HK-2 (cell line): ENCODE measurements around the gene TRIM15.
A peak's percentile ranks its signal among the peaks of the same experiment; 100 is the strongest.
"Not testable (repeated sequence)": the region's sequence is repeated elsewhere in the genome, so short reads cannot be mapped to it uniquely, and the experiment has no call there.

Experiments used
- DNase-seq: peaks from one replicate; pipeline ENCODE4 v3.0.0-alpha.2; 2018; ENCODE audit not compliant: unreplicated experiment

TRIM15 gene

DNA sequence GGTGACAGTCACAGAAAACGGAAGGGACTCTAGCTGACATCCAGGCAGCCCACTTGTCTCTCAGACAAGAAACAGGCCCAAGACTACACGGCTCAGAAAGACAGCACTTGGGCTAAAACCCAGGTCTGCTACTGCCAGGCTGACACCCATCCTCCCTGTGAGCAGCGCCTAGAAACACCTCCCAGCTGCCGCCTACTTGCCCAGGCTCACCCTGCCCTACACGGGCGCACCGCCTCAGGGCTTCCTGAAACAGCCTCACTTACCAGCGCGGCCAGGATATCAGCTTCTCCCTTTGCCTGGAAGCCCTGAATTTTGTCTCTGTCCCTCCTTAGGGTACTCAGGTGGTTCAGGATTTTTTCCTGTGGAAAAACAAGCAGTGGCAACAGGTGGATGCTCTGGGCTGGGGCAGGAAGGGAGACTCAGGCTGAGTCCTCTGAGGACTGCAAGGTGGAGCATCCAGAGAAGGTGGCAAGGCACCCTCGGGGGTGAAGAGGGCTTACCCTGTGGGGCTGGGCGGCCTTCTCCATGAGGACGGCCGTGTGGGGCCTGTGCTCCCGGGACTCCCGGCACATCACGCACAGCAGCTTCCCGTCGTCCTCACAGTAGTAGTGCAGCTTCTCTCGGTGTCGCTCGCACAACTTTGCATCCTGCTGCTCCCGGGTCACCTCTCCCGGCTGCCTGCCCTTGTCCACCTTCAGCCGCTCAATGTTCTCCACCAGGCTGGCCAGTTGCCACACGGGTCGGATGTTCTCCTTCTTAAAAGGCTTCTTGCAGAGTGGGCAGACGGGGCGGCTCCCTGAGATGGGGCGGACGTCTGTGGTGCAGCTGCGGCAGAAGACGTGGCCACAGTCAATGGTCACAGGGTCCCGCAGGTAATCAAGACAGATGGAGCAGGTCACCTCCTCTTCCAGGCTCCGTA, 35.1 kb downstream of the TRIM15 start:
- DNase-seq = no peak

DNA sequence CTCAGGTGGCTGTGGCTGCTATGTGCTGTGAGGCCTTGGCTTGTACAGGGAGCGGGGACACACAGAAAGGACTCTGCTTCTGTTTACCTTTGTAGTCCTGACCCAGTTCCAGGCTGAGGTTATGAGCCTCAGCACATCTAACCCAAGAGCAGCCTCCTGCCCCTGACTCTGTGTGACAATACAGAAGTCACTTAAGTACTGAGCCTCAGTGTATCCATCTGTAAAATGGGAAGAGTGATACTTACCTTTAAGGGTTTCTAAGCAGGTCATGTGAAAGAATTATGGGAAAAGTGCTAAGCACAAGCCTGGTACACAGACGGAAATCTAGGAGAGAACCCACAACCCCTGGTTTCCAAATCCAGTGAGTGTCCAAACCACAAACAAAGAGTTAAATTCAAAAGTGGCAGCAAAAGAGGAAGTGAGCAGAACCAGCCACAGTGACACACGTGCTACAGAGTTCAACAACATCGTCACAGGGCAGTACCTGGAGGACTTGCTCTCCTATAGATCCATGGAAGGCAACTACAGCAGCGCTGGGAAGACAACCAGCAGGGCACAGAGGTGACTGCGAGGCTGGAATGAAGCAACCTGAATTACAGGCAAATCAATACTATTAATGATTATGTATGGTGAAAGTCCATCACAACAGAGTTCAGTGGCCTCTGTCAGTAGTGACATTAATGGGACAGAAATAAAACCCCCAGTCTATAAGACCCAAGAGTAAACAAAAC, 37.4 kb downstream of the TRIM15 start:
- no peak for DNase-seq

DNA sequence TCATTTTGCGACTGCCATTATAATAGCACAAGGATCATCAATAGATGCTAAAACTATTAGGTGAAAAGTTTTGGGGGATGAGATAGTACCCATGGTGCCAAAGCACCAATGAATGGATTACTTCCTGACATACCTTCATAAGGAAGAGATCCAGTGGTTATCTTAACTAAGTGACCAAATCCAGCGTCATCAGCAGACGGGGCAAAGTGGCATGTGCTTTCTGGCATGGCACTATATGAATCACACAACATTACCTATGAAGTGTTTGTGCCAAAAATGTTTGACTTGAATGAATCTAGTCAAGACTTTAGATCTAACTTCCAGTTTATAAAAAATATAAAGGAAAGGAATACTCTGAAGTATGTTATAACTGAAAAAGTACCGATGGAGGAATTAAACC, 39.0 kb downstream of the TRIM15 start:
- DNase-seq = no peak

DNA sequence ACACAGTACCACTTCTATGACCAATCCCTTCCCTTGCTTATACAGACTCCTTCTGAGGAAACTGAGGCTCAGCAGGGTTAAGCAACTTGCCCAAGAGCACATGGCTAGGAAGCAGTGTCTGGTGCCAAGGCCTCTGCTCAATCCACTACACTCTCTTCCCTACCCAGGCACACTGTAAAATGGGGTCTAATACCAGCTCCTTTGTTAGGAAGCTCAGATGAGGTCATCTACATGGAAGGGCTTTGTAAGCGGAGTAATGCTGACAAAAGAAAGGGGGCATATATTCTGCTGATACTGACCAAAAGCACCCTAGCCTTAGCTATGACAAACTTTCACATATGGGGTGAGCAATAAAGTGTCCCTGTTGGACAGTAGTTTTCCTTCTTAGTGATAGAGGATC, 40.8 kb downstream of the TRIM15 start:
- no peak for DNase-seq

DNA sequence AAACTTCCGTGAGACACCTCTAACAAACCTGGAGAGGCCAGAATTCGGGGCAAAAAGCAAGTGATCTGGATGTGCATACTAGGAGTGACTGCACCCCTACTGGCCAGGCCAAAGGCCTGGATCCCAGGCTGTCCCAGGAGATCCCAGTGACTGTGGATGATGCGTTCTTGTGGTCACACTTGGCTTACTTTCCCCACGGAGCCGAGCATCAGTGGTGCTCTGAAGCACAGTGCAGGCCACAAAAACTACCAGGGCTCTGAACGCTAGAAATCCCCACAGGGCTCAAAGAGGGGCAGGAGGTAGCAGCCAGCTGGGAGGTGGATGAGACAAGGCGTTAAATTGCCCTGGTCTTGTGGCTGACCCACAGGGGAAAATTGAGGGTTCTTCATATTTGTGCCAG, 42.8 kb downstream of the TRIM15 start:
- no peak for DNase-seq

DNA sequence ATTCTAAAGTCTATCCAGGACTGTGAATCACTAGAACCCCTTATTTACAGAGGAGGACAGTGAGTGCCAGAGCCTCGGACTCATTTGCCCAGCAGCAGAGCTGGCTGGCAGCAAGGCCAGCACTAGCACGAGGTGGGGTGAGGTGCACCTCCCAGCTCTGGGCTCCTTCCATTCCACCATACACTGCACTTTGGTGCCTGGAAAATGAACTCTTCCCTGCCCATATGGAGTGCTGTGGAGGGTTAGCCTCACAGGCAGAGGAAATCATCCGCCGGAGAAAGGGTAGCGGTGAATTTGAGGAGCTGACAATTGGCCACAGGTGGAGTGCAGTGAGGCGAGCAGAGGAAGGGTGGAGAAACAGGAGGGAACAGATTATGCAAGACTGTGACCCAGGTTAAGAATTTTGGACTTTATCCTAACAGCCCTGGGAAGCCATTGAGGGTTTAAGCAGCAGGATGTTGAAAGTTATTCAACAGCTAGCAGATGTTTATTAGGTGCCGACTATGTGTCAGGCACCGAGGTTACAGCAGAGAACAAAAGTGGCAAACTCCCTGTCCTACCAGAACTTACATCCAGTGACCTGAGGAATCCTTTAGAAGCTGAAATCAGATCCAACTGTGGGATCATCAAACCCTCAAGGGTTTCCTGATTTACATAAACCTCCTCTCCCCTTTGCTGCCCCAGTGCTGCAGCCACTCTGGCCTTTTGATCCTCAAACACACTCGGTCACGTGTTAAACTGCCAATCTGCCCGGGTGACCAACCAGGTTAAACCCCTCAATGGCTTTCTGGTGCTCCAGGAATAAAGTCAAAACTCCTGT, 43.7 kb downstream of the TRIM15 start:
- DNase-seq = no peak

DNA sequence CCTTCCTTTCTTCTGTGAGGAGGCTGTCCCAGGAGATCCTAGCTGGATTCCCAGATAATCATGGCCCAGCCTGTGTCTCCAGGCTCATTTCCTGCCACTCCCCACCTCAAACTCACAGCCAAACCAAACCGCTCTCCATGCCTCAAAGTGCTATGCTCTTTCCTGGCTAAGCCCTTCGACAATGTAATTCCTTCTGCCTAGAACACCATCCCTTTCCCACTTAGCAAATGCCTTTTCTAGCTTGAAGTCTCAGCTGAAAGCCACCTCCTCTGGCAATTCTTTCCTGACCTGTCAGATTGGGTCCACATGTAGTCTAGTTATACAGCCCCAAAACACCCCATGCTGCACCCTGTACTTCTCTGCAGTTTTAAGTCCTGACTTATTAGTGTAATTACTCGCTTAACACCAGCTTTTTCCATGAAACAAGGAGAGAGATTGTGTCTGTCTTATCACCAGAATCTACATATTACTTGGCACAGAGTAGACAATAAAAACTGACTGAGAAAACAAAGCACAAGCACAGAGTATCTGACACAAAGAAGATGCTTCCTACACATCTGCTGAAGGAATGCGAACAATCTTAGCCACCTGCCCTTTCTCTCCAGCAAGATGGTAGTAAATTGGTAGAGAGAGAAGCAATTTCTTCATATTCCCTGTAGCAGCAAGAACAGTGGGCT, 44.4 kb downstream of the TRIM15 start:
- no peak for DNase-seq

DNA sequence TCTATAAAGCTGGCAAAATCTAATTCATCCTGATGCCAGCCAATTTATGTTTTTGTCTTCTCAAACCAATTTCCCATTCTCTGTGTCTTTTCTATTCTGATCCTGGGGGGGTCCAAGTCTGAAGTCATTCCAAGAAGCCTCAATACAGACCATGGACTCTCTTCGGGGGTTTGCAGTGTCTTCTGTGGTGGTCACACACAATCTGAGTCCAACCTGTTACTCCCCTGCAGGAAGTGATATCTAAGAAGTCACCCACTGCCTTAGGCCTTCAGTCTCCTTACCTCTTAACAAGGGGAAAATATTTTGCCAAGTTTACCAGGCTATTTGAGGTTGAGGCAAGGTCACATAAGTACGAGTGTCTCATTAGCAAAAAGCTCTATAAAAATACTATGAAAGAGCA, 48.0 kb downstream of the TRIM15 start:
- no peak for DNase-seq

DNA sequence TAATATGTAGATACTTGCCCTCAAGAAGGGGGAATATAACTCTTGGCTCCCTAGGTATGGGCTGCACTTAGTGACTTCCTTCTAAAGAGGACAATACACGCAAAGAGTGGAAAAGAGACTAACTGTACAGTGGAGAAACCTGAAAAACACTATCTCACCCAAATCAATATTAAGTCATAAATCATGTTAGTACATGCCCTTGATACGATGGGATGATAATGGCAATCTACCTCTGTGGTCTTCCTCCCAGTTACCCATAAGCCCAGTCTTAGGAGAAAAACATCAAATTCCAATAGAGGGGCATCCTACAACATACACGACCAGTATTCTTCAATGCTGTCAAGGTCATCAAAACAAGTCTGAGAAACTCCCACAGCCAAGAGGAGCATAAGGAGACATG, 48.6 kb downstream of the TRIM15 start:
- no peak for DNase-seq

DNA sequence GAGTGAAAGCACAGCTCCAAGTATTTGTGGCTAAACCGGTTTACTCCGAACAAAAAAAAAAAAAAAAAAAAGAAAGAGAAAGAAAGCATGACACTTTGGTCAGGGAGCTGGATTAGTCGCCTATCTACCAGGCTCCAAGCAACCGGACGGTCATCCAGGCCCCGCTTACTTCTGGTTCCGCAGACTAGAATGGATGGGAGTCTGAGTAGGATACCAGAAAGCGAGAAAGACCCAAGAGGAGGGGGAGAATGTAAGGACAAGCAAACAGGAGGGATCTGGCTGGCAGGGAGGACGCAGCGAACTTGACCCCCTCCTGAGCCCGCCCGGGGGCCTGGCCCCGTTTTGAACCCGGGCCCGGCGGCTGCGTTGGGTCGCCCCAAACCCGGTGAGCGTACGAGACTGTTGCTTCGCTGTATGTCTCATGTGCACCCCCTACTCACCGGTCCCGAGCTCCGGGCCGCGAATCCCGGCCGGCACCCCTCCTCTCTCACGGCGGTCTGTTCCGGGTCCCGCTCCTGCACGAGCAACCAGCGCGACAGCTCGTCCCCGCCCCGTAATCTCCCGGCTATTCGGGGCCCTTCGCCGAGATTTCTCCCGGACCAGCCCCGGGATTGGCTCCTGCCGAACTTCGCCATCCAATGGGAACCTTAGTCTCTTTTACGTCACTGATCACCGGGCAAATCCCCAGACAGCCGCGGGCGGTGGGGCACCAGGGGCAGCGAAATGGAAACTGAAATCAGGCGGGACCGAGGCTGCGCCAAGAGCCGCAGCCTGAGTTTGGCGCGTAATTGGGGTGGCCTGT, 49.7 kb downstream of the TRIM15 start, which contains the start of gene TRIM26:
Gene TRIM26, minus strand, starts transcription at position 542 of the 802 bp plus-strand sequence. CDS start 14,303 bp downstream, outside the sequence.
- DNase-seq = peak; percentile 96

DNA sequence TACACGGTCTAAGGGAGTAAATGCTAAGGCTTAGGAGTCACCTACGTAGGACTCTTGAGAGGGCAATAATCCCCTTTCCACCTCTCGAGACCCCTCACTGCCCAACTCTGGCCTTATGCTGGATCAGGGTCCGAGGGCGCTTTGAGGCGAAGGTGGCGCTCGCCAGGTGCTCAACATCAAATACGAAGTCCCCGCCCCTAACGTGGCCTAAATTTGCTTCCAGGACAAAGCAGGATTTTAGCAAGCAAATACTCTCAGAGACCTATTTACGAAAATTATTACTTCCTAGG, 50.3 kb downstream of the TRIM15 start:
- no peak for DNase-seq

DNA sequence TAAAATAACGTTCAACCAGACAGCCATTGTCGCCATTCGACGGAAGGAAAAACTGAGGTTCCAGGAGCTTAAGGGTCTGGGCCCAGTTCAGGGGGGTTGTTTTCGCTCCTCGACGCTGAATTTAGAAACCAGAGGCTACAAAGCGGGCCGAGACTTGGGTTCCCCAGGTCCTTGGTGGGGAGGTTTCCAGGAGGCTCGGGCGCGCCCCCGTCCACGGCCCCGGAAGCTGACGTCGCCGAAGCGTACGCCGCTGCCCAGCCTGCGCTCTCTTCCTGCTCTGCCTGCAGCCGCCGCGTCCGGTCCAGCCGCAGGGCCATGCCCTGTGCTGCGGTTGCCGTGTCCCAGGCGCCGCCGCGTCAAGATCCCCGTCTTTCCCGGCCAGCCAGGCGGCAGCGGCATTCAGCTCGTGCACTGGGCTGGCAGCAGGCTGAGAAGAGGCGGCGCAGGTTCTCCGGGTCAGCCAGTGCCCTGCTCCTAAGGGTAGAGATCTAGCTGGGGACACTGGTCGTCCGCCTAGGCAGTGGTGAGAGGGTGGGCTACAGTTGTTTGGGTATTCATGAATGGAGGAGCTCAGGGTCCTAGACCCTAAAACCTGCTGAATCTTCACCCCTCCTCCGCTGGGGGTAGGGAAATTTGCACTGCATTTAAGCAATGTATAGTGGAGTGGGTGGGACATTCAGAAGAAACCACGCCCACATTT, 50.8 kb downstream of the TRIM15 start:
- peak; percentile 79 for DNase-seq

DNA sequence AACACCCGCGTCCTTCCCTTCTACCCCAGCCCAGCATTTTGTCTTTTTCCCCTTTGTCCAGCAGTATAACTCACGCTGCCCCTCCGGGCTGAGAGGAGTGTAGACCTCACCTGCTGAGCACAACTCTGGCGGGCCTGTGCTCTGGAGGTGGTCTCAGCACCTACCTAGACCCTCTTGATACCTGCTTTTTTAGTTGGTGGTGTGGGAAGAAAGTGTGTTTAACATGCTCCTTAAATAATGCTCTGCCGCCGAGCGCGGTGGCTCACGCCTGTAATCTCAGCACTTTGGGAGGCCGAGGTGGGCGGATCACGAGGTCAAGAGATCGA, 51.3 kb downstream of the TRIM15 start:
- DNase-seq = no peak

DNA sequence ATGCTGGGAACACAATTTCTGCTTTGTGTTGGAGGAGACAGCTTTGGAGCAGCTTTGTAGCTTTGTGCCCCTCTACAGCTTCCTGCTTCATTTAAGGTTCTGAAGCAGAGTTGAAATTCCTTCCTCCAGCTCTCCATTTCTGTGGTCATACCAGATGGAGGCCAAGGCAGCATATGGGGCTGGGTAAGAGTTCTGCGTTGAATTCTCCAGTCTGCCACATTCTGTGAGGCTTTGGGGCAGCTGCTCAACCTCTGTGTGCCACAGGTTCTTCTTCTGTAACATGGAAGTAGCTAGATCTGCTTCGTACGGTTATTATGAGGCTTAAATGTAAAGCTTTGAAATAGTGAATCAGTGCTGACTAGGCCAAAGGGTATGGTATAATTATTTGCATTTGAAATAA, 52.8 kb downstream of the TRIM15 start:
- no peak for DNase-seq

DNA sequence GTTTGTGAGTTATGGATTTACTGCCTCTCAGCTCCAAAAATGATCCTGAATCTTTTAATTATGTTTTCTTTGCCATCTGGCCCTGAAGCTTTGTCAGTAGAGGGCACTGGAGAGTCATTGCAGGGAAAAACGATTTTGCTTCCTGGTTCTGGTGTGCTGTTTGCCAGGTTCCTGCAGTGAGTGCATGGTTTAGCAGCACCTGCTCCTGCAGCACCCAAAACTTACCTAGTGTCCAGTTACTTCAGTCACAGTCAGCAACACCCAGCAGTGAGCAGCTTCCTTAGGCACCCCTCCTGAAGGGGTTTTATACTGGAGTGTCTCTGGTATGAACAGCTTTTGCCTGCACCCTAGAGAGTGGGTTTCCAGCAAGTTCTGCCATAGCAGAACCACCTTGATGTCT, 55.9 kb downstream of the TRIM15 start:
- DNase-seq = no peak

DNA sequence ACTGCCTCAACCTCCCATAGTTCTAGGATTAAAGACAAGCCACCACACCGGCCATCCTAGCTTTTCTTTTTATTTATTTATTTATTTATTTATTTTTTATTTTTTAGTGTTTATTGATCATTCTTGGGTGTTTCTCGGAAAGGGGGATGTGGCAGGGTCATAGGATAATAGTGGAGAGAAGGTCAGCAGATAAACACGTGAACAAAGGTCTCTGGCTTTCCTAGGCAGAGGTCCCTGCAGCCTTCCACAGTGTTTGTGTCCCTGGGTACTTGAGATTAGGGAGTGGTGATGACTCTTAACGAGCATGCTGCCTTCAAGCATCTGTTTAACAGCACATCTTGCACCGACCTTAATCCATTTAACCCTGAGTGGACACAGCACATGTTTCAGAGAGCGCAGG, 58.0 kb downstream of the TRIM15 start:
- not testable (repeated sequence) for DNase-seq

DNA sequence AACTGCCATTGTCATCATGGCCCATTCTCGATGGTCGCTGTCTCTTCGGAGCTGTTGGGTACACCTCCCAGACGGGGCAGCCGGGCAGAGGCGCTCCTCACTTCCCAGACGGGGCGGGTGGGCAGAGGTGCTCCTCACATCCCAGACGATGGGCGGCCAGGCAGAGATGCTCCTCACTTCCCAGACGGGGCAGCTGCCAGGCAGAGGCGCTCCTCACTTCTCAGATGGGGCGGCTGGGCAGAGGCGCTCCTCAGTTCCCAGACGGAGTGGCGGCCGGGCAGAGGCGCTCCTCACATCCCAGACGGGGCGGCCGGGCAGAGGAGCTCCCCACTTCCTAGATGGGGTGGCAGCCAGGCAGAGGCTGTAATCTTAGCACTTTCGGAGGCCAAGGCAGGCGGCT, 58.6 kb downstream of the TRIM15 start:
- DNase-seq = not testable (repeated sequence)
